NCI-H2107 treated with DMSO at 0.1 percent for 48 hours (cell line): ENCODE measurements around the gene COQ7.

Source experiments
- DNase-seq: peaks from one replicate; lab custom pipeline; 2025; ENCODE audit not compliant: unreplicated experiment; lab: John Stamatoyannopoulos, UW

Gene COQ7

DNA sequence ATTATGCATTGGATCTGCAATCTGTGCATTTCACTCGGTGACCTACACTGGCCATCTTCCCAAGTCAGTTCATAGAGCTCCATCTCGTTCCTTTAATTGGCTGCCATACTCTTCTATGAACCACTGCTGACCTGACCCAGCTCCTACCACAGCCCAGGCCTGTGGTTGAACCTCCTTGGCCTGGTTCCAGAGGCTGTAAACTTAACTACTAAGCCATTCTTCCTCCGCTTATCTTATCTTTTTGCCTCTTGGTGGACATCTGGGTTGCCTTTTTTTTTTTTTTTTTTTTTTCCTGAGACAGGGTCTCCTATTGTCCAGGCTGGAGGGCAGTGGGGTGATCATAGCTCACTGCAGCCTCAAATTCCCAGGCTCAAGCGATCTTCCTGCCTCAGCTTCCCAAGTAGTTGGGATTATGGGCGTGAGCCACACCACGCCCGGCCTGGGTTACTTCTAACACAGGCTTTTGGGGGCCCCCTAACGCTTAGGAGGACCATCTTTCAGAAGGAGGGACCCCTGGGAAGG, 18.3 kb downstream of the COQ7 start:
- DNase-seq = no peak

DNA sequence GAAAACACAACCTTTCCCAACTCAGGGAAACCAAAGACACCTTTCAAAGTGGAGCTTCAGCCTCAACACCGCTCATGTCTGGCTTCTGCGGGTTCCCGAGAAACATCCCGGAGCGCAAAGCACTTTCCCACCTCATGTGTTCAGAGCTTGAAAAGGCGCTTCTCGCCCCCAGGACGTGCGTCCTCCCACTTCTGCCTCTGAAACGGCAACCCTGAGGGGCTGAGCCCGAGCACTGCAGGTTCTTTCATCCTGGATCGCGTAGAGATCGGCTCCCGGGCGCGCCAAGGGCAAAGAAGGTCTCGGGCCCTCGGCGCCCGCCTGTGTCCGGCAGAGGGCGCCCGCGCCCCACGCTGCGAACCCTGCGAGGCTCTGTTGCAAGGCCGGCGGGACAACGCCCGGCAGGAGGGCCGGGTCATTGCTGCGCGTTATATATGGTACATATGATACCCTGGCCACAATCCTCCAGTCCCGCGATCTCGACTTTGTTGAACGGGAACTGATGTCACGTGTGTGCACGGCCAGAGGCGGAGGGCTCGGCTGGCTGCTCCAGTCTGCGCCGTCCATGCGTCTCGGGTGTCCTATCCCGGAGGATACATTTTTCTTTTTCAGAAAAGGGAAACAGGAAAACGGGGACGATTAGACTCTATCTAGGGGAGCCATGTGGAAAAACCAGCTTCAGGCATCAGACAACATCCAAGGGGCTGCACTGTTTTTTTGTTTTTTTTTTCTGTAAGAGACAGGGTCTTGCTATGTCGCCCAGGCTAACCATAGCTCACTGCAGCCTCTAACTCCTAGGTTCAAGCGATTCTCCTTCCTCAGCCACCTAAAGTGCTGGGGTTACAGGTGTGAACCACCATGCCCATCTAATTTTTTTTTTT, 19.1 kb downstream of the COQ7 start:
- peak; percentile 68 for DNase-seq

DNA sequence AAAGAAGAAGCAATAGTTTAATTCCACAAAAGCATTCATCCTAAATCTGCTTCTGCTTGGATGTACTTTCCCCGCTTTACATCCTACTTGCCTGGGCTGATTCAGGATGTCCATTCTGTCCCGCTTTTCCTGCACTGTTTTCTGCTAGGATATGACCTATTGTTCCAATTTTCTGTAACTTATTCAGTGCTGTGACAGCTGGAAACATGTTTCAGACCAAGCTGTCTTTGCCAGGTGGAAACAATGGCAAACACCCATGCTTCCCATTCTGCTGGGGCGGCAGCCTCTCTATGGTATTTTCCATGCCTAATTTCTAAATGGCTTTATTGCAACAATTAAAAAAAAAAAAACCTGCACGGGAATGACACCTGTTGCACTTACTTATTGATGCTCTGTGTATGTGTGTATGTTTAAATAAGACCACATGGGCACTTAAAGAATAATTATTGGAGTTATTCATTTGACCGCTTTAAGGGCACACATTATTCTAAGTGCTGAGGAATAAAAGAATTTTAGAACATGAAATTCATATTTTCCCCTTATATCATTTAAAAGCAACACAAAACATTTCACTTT, 21.0 kb downstream of the COQ7 start:
- DNase-seq = no peak

DNA sequence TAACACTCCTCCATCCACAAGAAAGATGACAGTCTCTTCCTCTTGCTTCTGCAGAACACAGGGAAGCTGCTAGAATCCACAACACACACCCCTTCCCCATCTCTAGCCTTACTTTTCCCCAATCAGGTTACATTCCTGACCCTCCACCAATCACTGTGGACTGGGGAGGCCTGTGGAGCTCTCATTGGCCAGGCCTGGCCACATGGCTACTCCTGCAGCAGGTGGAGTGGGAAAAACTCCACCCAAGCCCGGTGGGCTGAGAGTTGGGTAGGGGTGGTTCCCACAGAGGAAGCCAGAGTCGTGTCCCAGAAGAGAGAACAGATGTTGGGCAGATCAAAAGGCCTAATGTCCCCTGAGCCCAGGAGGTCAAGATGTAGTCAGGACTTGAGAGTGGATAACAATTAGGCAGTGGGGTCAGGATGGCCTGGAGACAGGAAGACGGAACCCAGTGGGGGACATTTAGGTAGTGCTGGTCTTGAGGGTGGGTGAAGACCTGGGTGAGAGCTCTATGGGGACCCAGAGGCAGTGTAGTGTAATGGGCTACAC, 22.1 kb downstream of the COQ7 start:
- no peak for DNase-seq

DNA sequence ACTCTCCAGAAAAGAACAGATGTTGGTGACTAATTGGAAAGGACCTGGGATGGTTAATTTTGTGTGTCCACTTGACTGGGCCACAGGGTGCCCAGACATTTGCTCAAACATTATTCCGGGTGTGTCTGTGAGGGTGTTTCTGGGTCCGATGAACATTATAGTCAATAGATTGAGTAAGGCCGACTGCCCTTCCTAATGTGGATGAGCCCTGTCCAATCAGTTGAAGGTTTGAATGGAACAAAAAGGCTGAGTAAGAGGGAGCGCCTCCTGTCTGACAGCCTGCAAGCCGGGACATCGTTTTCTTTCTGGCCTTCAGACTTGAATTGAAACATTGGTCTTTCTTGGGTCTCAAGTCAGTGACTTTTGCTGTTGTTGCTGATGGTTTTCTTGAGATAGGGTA, 23.5 kb downstream of the COQ7 start:
- DNase-seq = no peak

DNA sequence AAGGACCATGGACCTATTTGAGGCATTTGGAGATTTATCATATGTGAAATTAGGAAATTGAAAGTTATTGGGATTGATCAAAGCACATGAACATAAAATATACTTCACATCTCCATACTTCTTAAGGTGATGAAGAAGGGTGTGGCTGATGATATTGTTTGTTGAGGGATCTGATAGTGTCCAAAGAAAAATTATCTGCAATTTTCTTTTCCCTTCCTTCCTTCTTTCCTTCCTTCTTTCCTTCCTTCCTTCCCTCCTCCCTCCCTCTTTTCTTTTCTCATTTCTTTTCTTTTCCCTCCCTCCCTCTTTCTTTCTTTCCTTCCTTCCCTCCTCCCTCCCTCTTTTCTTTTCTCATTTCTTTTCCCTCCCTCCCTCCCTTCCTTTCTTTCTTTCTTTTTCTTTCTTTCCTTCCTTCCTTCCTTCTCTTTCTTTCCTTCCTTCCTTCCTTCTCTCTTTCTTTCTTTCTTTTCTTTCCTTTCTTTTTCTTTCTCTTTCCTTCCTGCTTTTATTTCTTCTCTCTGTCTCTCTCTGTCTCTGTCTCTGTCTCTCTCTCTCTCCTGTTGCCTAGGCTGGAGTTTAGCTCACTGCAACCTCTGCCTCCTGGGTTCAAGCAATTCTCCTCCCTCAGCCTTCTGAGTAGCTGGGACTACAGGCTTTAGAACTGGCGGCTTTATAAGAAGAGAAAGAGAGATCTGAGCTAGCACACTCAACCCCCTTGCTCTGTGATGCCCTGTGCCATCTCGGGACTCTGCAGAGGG, 25.4 kb downstream of the COQ7 start:
- DNase-seq = no peak

DNA sequence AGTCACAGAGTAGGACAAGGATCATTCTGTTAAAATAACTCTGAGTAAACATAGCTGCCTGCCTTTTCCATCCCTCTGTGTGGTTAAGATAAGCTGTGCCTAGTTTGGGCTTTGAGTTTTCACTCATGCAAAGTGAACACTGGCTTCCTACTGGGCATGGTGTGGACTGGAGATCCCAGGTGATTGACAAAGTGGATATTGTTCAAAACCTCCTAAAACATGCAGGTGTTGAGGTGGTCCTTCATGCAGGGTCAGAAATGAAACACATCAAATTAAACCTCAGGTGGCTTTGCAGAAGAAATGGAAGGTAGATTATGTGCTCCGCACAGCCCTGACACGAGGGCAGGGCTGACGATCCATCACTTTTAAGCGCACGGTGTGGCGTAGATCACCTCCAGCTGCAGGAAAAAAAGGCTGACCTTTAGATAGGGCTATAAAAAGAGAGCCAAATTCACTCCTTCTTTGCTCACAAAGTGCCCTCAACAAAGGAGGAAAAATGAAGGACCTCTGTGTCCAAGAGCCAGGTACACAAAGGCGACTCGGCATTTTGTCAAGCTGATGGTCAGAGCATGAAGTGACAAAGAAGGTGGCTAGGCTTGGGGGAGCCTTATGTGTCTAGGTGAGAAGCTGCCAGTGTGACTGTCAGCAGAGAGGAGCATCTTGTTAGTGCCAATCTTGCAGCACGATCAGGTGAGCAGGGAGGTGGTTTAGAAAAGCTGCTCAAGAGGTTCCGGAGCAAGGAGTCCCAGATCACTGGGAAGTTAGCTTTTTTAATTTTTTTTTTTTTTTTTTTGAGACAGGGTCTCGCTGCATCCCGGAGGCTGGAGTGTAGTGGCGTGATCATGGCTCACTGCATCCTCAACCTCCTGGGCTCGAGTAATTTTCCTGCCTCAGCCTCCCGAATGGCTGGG, 26.5 kb downstream of the COQ7 start:
- no peak for DNase-seq

DNA sequence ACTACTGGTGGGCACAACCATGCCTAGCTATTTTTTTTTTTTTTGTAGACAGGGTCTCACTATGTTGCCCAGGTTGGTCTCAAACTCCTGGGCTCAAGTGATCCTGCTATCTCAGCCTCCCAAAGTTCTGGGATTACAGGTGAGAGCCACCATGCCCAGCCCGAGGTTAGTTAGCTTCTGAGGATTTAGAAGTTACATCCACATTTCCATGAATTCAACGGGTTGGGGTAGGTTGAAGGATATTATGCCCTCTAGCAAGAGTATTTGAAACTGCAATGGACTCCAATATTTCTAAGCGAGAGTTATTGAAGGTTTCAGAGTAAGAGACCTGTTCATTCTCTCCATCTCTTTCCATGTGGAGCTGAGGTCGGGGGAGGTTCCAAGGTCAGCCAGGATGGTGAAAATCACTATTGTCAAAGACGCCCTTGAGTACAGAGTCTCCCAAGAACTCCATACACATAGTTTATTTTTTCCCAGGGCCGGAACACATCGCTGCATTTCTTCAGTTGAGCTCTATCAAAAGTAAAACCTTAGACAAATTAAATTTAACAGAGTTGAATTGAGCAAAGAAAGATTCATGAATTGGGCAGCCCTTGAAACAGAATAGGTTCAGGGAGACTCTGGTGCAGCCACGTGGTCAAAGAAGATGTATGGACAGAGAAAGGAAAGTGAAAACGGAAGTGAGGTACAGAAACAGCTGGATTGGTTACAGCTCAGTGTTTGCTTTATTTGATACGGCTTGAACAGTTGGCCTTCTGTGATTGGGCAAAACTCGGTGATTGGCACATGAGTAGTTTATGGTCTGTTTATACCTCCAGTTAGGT, 27.3 kb downstream of the COQ7 start:
- no peak for DNase-seq

DNA sequence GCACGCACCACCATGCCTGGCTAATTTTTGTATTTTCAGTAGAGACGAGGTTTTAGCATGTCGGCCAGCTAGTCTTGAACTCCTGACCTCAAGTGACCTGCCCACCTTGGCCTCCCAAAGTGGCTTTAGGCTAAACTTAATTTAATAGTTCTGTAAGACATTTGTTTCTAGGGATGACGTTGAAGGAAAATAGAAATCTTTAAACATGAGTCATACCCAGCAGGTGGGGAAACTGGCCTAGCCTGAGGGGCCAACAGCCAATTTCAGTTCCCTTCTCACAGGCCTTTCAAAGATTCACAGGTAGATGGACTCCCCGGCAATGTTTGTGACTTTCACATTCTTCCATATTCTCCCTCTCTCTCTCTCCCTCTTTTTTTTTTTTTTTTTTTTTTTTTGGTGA, 28.2 kb downstream of the COQ7 start:
- no peak for DNase-seq

DNA sequence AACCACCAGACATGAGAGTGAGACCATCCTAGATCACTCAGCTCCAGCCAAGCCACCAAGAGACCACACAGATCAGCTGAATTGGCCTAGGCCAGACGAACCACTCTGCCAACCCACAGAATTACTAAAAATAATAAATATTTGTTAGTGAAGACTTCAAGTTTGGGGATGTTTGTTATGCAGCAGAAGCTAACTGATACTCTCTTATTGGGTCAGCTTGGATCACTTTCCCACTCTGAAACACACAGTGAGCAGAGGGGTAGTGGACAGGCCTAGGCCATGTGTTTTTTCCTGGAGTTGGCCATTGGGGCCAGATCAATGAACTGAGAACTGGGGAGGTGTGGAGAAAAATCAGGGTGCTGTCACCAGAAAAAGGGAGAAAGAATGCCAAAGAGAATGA, 30.8 kb downstream of the COQ7 start:
- no peak for DNase-seq

DNA sequence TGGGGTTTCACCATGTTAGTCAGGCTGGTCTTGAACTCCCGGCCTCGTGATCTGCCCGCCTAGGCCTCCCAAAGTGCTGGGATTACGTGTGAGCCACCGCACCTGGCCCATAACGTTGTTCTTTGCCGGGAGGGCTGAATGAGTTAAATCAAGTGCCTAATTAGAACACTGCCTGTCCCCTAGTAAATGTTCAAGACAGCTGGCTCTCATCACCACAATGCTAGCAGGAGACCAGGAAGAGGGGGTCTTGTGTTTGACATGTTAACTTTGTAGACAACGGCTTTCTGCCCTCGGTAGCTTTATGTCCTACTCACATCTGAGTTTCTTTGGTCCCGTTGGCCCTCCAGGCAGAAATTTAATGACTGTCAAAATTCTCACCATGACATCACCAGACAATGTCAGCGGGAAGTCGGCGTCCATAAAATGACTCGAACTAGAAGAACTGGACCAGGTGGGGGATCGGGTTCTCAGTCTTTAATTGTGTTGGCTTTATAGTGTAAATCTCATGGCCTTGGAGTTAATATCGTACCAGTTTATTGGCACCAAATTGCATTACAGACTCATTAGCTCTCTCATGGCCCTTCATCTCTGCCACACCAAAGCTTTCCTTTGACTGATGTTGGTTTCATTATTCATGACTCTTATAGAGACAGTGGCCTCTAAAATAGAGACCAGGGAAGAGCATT, 34.9 kb downstream of the COQ7 start:
- no peak for DNase-seq

DNA sequence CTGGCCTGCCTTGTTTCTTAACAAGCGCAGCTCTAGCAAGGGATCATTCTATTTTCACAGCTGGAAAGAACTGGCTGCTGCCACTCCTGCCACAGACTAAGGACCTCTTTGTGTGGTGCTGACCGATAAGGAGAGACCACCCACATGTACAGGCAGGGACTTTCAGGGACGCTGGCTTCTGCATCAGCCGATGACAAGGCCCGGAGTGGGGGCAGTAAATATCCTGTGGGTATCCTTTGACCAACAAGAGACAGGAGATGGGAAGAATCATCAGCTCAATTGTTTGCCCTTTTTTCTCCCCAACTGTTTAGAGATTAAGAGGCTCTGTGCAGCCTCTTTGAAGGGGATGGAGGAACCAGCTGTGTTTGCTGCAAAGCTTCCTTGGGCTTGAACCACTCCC, 37.2 kb downstream of the COQ7 start:
- DNase-seq = no peak

DNA sequence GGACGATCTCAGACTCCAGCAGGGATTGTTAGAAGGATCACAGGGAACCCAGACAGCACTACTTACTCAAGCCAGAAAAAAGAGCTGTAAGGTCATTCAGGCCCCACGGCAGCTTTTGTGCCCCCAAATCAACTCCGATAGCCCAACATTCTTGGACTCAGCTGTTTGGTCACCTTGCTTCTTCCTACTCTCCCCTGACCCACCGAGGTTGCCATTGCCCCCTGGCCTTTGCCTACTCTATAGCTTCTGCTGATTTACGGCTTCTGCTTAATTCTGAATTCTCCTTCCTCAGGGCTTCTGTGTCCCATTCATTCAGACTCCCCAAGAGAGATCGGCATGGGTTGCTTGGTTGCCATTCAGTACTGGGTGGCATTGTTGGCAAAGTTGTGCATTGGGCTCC, 37.7 kb downstream of the COQ7 start:
- DNase-seq = no peak

DNA sequence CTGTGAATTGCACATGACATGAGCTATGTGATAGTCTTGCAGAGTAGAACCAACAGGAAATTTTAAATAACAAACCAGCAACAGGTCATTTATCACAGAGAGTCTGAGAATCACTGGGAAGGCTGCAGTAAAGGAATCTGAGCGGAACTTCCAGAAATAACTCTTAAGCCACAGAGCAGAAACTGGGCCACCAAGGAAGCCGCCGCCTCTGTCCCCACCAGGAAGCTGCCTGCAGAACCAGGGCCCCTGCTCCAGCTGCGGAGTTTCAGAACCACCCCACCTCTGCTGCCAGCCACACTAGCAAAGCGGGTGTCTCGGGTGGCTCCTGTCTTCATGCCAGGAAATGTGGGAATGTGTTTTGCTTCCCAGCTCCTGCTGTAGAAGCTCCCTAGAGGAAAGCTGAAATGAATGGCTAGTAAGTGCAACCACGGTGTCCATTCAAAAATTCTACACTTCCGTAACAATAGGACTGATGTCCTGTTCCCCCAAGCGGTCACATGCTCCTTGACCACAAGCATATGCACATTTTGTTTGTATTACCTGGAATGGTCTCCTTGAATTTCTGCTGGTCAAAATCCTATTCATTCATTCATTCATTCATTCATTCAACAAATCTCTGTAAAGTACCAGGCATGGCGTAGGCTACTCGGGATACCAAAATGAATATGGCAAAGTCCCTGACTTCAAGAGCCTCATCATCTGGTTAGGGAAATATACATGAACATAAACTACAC, 38.6 kb downstream of the COQ7 start:
- no peak for DNase-seq

DNA sequence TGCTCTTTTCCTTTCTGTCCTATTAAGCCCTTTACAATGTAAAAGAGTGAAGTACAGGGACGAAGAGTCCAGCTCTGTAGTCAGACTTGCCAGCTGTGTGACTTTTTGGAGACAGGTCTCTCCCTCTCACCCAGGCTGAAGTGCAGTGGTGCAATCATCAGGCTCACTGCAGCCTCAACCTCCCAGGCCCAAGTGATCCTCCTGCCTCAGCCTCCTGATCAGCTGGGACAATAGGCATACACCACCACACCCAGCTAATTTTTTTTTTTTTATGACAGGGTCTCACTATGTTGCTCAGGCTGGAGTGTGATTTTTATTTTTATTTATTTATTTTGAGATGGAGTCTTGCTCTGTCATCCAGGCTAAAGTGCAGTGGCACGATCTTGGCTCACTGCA, 39.2 kb downstream of the COQ7 start:
- DNase-seq = no peak

DNA sequence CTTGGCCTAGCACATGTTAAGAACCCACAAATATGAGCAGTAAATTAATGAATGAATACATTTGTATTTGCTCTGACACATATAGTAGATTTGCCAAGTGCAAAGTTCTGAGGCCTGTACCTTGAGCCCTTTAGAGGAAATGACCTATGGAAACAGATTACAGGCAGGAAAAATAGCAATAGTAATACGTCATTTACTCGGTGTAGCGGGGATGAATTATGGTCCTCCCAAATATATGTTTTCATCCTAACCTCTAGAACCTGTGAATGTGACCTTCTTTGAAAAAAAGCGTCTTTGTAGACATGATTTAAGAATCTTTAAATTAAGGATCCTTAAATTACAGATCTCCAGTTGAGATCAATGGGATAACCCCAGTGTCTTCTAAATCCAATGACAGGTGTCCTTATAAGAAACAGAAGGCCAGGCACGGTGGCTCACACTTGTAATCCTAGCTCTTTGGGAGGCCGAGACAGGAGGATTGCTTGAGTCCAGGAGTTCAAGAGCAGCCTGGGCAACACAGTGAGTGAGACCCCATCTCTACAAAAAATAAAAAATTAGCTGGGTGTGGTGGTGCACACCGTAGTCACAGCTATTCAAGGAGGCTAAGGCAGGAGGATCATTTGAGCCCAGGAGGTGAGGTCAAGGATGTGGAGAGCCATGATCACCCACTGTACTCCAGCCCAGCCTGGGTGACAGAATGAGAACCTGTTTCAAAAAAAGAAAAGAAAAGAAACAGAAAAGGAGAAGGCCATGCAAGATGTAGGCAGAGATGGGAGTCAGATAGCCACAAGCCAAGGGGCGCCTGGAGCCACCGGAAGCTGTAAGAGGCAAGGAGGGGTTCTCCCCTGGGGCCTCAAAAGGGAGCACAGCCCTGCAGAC, 41.2 kb downstream of the COQ7 start:
- no peak for DNase-seq

DNA sequence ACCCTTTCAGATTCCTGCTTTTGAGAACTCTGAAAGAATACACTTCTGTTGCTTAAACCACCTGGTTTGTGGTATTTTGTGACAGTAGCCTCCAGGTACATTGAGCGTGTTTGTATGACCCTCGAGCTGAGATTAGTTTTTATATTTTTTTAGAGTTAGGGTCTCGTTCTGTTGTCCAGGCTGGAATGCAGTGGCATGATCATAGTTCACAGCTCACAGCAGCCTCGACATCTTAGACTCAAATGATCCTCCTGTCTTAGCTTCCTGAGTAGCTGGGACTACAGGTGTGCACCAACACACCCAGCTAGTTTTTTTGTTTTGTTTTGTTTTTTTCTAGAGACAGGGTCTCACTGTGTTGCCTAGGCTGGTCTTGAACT, 41.9 kb downstream of the COQ7 start:
- no peak for DNase-seq
